Left ventricle myocardium inferior (tissue), 1 donor: Measurements from ENCODE around the gene SLC23A2. TPM values are rescaled to one million over a fixed set of nuclear protein-coding genes. Genes with fewer than 3 reads are reported as not detected.
"Not testable (repeated sequence)": the region's sequence is repeated elsewhere in the genome, so short reads cannot be mapped to it uniquely, and the experiment has no call there.

Source experiments
- DNase-seq: peaks from one replicate; pipeline ENCODE4 v3.0.0-alpha.2; 2020
- H3K27ac ChIP-seq: fragments of 200-600 bp; replicated peaks from 2 replicates; pipeline ENCODE4 v1.8.0; 2021
- H3K27me3 ChIP-seq: fragments of 200-600 bp; 2 replicates; pipeline ENCODE4 v1.8.0; 2021; ENCODE audit warnings: low read depth
- H3K36me3 ChIP-seq: fragments of 200-600 bp; 2 replicates; pipeline ENCODE4 v1.8.0; 2021
- H3K4me1 ChIP-seq: fragments of 200-600 bp; 2 replicates; pipeline ENCODE4 v1.8.0; 2021
- H3K4me3 ChIP-seq: fragments of 200-600 bp; 2 replicates; pipeline ENCODE4 v1.8.0; 2021; ENCODE audit warnings: mild to moderate bottlenecking, moderate library complexity
- H3K9me3 ChIP-seq: fragments of 200-600 bp; replicated peaks from 2 replicates; pipeline ENCODE4 v1.8.0; 2021
- CTCF ChIP-seq: fragments of 200-600 bp; IDR thresholded peaks from 2 replicates; pipeline ENCODE4 v1.8.0; 2021; ENCODE audit warnings: antibody characterized with exemption, mild to moderate bottlenecking, borderline replicate concordance
- intact Hi-C: fragments of 100-400 bp; cut with micrococcal nuclease; formaldehyde crosslinking; loops from one replicate; pipeline ENCODE4 v1.11.0; 2022
- total RNA-seq: library from RNA; stranded (reverse); fragmentation: NEBNext Ultra II Directional; extraction: Animal tissue kit (Norgen Biotek cat#: 25700); gene quantifications from one replicate; pipeline ENCODE4 v1.2.1, GENCODE V29; 2021
- donor health status: DM: no; HTN: yes; CAD: no; lungs with severe emphysema.

Gene SLC23A2
- total RNA-seq, 1 donor from 2014 or later, result 6.3 TPM

- Histone ChIP-seq H3K27ac (no peak overlapping the region), H3K4me3 (no peak overlapping the region), H3K36me3 (no peaks in the 10 kb centered on the region), H3K4me1 (no peaks in the 10 kb centered on the region), H3K27me3 (peaks cover 22% of the 10 kb centered on the region), H3K9me3 (no peaks in the 10 kb centered on the region)
- TF ChIP-seq CTCF, result no peak
- intact Hi-C loops, result no loop called here
- no peak for DNase-seq
Observed at GRCh38 chr20:5031206-5031557, 29.9 kb upstream of the SLC23A2 start.

- intact Hi-C loops, result no loop called here
- Histone ChIP-seq H3K4me3 (no peak overlapping the region), H3K36me3 (no peaks in the 10 kb centered on the region)
Observed at GRCh38 chr20:5030348-5031205, 29.3 kb upstream of the SLC23A2 start.

GRCh38 chr20:5028258-5029059, 27.1 kb upstream of the SLC23A2 start:
- H3K4me3 ChIP-seq, H3K27me3 ChIP-seq, intact Hi-C loops, DNase-seq, H3K4me1 ChIP-seq, H3K27ac ChIP-seq, H3K36me3 ChIP-seq, H3K9me3 ChIP-seq: not testable (repeated sequence)

More at GRCh38 chr20:5030348-5031205, 29.3 kb upstream of the SLC23A2 start:
- no peak for TF ChIP-seq CTCF
- no peaks in the 10 kb centered on the region for H3K9me3 ChIP-seq
- peaks cover 16% of the 10 kb centered on the region for H3K27me3 ChIP-seq
- no peak for DNase-seq
- no peak overlapping the region for H3K27ac ChIP-seq
- H3K4me1 ChIP-seq, result no peaks in the 10 kb centered on the region

- no peak for TF ChIP-seq CTCF
- H3K36me3 ChIP-seq, result no peaks in the 10 kb centered on the region
Observed at GRCh38 chr20:5024982-5025381, 23.7 kb upstream of the SLC23A2 start.

GRCh38 chr20:5024103-5024502, 22.8 kb upstream of the SLC23A2 start:
- H3K27me3 ChIP-seq, result no peaks in the 10 kb centered on the region
- intact Hi-C loops, result no loop called here
- no peak overlapping the region for H3K27ac ChIP-seq
- no peak overlapping the region for H3K4me3 ChIP-seq
- no peaks in the 10 kb centered on the region for H3K4me1 ChIP-seq
- no peaks in the 10 kb centered on the region for H3K36me3 ChIP-seq
- H3K9me3 ChIP-seq, result no peaks in the 10 kb centered on the region
- TF ChIP-seq CTCF, result no peak
- DNase-seq, result no peak

More at GRCh38 chr20:5024982-5025381, 23.7 kb upstream of the SLC23A2 start:
- Histone ChIP-seq H3K4me3 (no peak overlapping the region), H3K9me3 (no peaks in the 10 kb centered on the region), H3K27me3 (no peaks in the 10 kb centered on the region), H3K27ac (no peak overlapping the region), H3K4me1 (no peaks in the 10 kb centered on the region)
- intact Hi-C loops, result no loop called here
- DNase-seq, result no peak

GRCh38 chr20:5023171-5023570, 21.9 kb upstream of the SLC23A2 start:
- H3K27ac ChIP-seq, H3K36me3 ChIP-seq, H3K9me3 ChIP-seq, H3K4me3 ChIP-seq, H3K27me3 ChIP-seq, H3K4me1 ChIP-seq, intact Hi-C loops, DNase-seq: not testable (repeated sequence)
